A549 (cell line): ENCODE results near the gene GNLY. TPM values are rescaled to one million over a fixed set of nuclear protein-coding genes. Genes with fewer than 3 reads are reported as not detected.

Experiments
- ATAC-seq, 2 experiments: fragments of 200-7000 bp in 1 of 2; fragments of >200 bp in 1 of 2; cut with Nextera tagmentation in 1 of 2; cut with Tn5 transposase in 1 of 2; 3 replicates each; pipeline versions ENCODE4 v1.8.0 to v1.9.1; 2018 to 2020; ENCODE audit warnings: mild to moderate bottlenecking in 1 of 2, moderate library complexity in 1 of 2
- CTCF ChIA-PET: fragments of 300-600 bp; sonication (Branson Sonifier 250); formaldehyde crosslinking; extraction: SDS; loops from one replicate; lab custom pipeline; 2021; ENCODE audit warnings: antibody characterized with exemption, inconsistent platforms; lab: Yijun Ruan, JAX
- POLR2A ChIA-PET: fragments of 350-600 bp; formaldehyde crosslinking; extraction: SDS; loops from one replicate; lab custom pipeline; 2021; ENCODE audit warnings: antibody characterized with exemption, inconsistent platforms; lab: Yijun Ruan, JAX
- DNase-seq, 2 experiments: peaks; one replicate each; pipeline versions ENCODE4 v3.0.0 to v3.0.0-alpha.2; 2011 to 2016; ENCODE audit warnings: low read depth in 1 of 2, low spot score in 1 of 2
- FAIRE-seq: peaks from 2 replicates; lab custom pipeline; 2011; peaks lifted over from hg19 to GRCh38; lab: Jason Lieb, UNC
- H3K27ac ChIP-seq, 2 experiments: fragments of >200 bp; sonication (Bioruptor Twin); formaldehyde crosslinking; 3 replicates each; pipeline ENCODE4 v1.5.1; 2016 to 2017
- H3K4me1 ChIP-seq: fragments of >200 bp; sonication (Bioruptor Twin); formaldehyde crosslinking; 3 replicates; pipeline ENCODE4 v1.6.1; 2016
- H3K4me2 ChIP-seq: fragments of >200 bp; sonication (Bioruptor Twin); formaldehyde crosslinking; 3 replicates; pipeline ENCODE4 v1.6.1; 2016
- H3K4me3 ChIP-seq: fragments of >200 bp; sonication (Bioruptor Twin); formaldehyde crosslinking; 3 replicates; pipeline ENCODE4 v1.5.1; 2016
- H3K9me3 ChIP-seq: fragments of >200 bp; sonication (Bioruptor Twin); formaldehyde crosslinking; 3 replicates; pipeline ENCODE4 v1.6.1; 2016
- ATOH8 ChIP-seq: fragments of 250-450 bp; sonication (Bioruptor Pico); IDR thresholded peaks from 2 replicates; pipeline ENCODE4 v1.5.0; 2020; ENCODE audit warnings: low read depth, mild to moderate bottlenecking, moderate library complexity
- CHD2 ChIP-seq: fragments of 150-350 bp; IDR thresholded peaks from 2 replicates; pipeline ENCODE4 v1.6.1; 2014; ENCODE audit warnings: low read length; ENCODE audit not compliant: partially characterized antibody
- EHF ChIP-seq: fragments of 250-450 bp; sonication (Bioruptor Pico); IDR thresholded peaks from 2 replicates; pipeline ENCODE4 v1.5.0; 2020; ENCODE audit warnings: mild to moderate bottlenecking
- ESRRA ChIP-seq: fragments of 150-350 bp; IDR thresholded peaks from 2 replicates; pipeline ENCODE4 v1.6.1; 2014; ENCODE audit warnings: mild to moderate bottlenecking, low read length, borderline replicate concordance
- FOXS1 ChIP-seq: fragments of 250-450 bp; sonication (Bioruptor Pico); IDR thresholded peaks from 2 replicates; pipeline ENCODE4 v1.5.0; 2020; ENCODE audit warnings: mild to moderate bottlenecking, moderate library complexity
- GATA3 ChIP-seq: IDR thresholded peaks from 2 replicates; pipeline ENCODE4 v1.6.1; 2012; ENCODE audit warnings: borderline replicate concordance
- HDAC2 ChIP-seq: fragments of 200-600 bp; sonication (generic); IDR thresholded peaks from 2 replicates; pipeline ENCODE4 v1.6.1; 2016
- HOXB5 ChIP-seq: fragments of 250-450 bp; sonication (Bioruptor Pico); IDR thresholded peaks from 2 replicates; pipeline ENCODE4 v1.5.0; 2020; ENCODE audit warnings: mild to moderate bottlenecking, moderate library complexity
- JUNB ChIP-seq: fragments of >200 bp; sonication (Bioruptor Twin); formaldehyde crosslinking; IDR thresholded peaks from 2 replicates; pipeline ENCODE4 v1.6.1; 2016
- MAZ ChIP-seq: fragments of 150-350 bp; IDR thresholded peaks from 2 replicates; pipeline ENCODE4 v1.6.1; 2014; ENCODE audit warnings: antibody characterized with exemption, low read depth, low read length, borderline replicate concordance
- NFE2L2 ChIP-seq: fragments of 150-350 bp; conservative IDR thresholded peaks from 2 replicates; pipeline ENCODE4 v1.6.1; 2014; ENCODE audit warnings: low read length
- POLR2A ChIP-seq: IDR thresholded peaks from 2 replicates; pipeline ENCODE4 v1.6.1; 2012; ENCODE audit warnings: mild to moderate bottlenecking, low read length
- RCOR1 ChIP-seq: fragments of 150-350 bp; IDR thresholded peaks from 2 replicates; pipeline ENCODE4 v1.6.1; 2014; ENCODE audit warnings: antibody characterized with exemption, low read length, low read depth
- TP53 ChIP-seq: fragments of 250-450 bp; sonication (Bioruptor Pico); IDR thresholded peaks from 2 replicates; pipeline ENCODE4 v1.5.0; 2021; ENCODE audit warnings: mild to moderate bottlenecking, moderate library complexity
- USF2 ChIP-seq: fragments of 450-650 bp; IDR thresholded peaks from 2 replicates; pipeline ENCODE4 v1.6.1; 2014; ENCODE audit warnings: antibody characterized with exemption
- ZNF302 ChIP-seq: fragments of 250-450 bp; sonication (Bioruptor Pico); IDR thresholded peaks from 2 replicates; pipeline ENCODE4 v1.9.0; 2021; ENCODE audit warnings: inconsistent platforms, mild to moderate bottlenecking, moderate library complexity
- WGBS: methylation state at CpG from one replicate; pipeline ENCODE4 v1.1.6; 2017; ENCODE audit errors: missing lambda C conversion rate; 5-methylcytosine and 5-hydroxymethylcytosine counted together
- polyA plus RNA-seq, 4 experiments: library from polyadenylated mRNA; depleted of rRNA in 3 of 4; stranded (reverse); fragments of >200 nt; fragmentation: RNase III in 1 of 4; extraction: RNeasy Plus Mini Kit Qiagen cat#74134 plus additional on column Dnase treatment in 1 of 4; gene quantifications; 2 replicates in 3 of 4; 3 replicates in 1 of 4; pipeline ENCODE4 v1.2.3, GENCODE V29; 2011 to 2017
- TF ChIP-seq, protein P1 (sequence below): fragments of >200 bp; sonication (Bioruptor Twin); formaldehyde crosslinking; IDR thresholded peaks from 3 replicates; pipeline ENCODE4 v1.6.1; 2016
- TF ChIP-seq, protein P2 (sequence below): fragments of 150-350 bp; IDR thresholded peaks from 2 replicates; pipeline ENCODE4 v1.6.1; 2014; ENCODE audit warnings: low read depth, mild to moderate bottlenecking, low read length
- TF ChIP-seq, protein P3 (sequence below): fragments of 200-600 bp; sonication (generic); IDR thresholded peaks from 2 replicates; pipeline ENCODE4 v1.6.1; 2016; ENCODE audit warnings: antibody characterized with exemption, mild to moderate bottlenecking, moderate library complexity

Gene GNLY
- polyA plus RNA-seq, 2 of the 4 experiments (the other 2 are of a cell fraction): not detected

DNA sequence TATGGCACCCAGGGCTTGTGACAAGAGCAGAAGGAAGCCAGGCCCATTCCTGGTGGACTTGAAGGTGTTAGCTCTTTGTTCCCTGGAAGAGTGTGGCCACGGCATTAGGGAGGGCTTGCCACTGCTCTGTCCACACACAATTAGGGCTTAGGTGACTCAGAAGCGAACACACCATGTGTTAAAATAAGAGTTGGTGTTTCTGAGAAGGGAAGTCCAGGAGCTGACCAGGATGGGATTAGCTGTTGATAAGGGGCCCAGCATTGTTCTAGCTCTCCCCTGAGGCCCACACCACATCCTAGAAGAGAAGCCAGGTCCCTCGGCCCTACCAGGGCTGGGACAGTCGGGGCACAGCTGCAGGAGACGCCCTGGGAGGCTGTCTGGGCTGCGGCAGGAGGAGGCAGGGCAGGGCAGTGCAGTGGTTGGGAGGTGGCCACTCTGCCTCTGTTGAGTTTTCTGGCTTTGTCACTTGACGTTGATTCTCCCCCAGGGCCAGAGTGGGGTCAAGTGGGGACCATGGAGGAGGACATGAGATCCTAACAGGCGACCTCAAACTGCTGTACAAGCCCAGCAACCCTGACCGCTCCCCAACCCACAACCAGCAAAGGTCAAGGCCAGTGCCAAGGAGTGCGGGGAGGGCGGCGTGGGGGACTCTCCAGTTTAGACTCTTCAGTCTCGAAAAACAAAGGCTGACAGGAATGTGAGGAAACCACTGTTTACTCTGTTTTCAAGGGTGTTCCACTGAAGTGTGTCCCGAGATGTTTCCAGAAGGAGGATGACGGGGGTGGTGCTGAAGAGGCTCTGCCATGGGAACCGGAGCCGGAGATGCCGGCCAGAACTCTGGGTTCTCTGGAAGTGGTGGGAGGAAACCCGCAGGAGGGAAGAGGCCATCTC is 16.8 kb downstream of the GNLY start (continued):
- no peak for TF ChIP-seq NFE2L2

GRCh38 chr2:85711578-85712060 is 17.5 kb downstream of the GNLY start:
- no peak overlapping the region for H3K4me2 ChIP-seq
- ATAC-seq: no peak
- no peak for DNase-seq
- 94% methylated on average over 8 of the region's 8 CpGs for WGBS
- H3K4me3 ChIP-seq: no peak overlapping the region
- CTCF ChIA-PET: interaction anchor here (0.8 to 16.3 kb wide), 11 partner anchors 13 to 368 kb away, joined by 3 to 241 read pairs (median 8); partner anchors contain the start of gene GNLY
- no peaks in the 10 kb centered on the region for H3K9me3 ChIP-seq
- TF ChIP-seq ATOH8 (CRISPR knock-in tag): no peak
- no peak for TF ChIP-seq TP53 (CRISPR knock-in tag)
- TF ChIP-seq POLR2A: no peak; the same call in 1 of the 2 replicates
- TF ChIP-seq FOXS1 (CRISPR knock-in tag): no peak
- TF ChIP-seq, all 56 proteins: peak for 0
- peaks cover 30% of the 10 kb centered on the region for H3K4me1 ChIP-seq
- peak overlapping the region; percentile 5 to 84; a peak in 1 of 6 replicates for H3K27ac ChIP-seq
- POLR2A ChIA-PET: no interaction called here
- FAIRE-seq: no peak

- no peak for DNase-seq
- Histone ChIP-seq H3K4me1 (peaks cover 23% of the 10 kb centered on the region), H3K4me3 (no peak overlapping the region), H3K27ac (peak overlapping the region in 1 of 2 experiments; percentile 68; a peak in 1 of 6 replicates), H3K9me3 (no peaks in the 10 kb centered on the region), H3K4me2 (no peak overlapping the region)
- WGBS: 85% methylated on average over 15 of the region's 15 CpGs
- FAIRE-seq: no peak
- no peak for ATAC-seq
- CTCF ChIA-PET: interaction anchor here (0.8 to 16.3 kb wide), 15 partner anchors 10 to 367 kb away, joined by 3 to 241 read pairs (median 8); partner anchors contain the start of gene GNLY
- TF ChIP-seq JUNB: no peak
- no peak for TF ChIP-seq EHF (CRISPR knock-in tag)
- TF ChIP-seq CHD2: no peak
- TF ChIP-seq MAZ: no peak
- no peak for TF ChIP-seq RCOR1
- TF ChIP-seq USF2: no peak
- no peak for TF ChIP-seq GATA3
- TF ChIP-seq TP53 (CRISPR knock-in tag): no peak
- TF ChIP-seq, protein P1, sequence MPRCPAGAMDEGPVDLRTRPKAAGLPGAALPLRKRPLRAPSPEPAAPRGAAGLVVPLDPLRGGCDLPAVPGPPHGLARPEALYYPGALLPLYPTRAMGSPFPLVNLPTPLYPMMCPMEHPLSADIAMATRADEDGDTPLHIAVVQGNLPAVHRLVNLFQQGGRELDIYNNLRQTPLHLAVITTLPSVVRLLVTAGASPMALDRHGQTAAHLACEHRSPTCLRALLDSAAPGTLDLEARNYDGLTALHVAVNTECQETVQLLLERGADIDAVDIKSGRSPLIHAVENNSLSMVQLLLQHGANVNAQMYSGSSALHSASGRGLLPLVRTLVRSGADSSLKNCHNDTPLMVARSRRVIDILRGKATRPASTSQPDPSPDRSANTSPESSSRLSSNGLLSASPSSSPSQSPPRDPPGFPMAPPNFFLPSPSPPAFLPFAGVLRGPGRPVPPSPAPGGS: no peak
- TF ChIP-seq ESRRA: no peak
- no peak for TF ChIP-seq NFE2L2
- no peak for TF ChIP-seq ZNF302 (CRISPR knock-in tag)
- TF ChIP-seq, protein P2, sequence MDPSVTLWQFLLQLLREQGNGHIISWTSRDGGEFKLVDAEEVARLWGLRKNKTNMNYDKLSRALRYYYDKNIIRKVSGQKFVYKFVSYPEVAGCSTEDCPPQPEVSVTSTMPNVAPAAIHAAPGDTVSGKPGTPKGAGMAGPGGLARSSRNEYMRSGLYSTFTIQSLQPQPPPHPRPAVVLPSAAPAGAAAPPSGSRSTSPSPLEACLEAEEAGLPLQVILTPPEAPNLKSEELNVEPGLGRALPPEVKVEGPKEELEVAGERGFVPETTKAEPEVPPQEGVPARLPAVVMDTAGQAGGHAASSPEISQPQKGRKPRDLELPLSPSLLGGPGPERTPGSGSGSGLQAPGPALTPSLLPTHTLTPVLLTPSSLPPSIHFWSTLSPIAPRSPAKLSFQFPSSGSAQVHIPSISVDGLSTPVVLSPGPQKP: no peak
- no peak for TF ChIP-seq HDAC2
- no peak for TF ChIP-seq HOXB5 (CRISPR knock-in tag)
- TF ChIP-seq, protein P3, sequence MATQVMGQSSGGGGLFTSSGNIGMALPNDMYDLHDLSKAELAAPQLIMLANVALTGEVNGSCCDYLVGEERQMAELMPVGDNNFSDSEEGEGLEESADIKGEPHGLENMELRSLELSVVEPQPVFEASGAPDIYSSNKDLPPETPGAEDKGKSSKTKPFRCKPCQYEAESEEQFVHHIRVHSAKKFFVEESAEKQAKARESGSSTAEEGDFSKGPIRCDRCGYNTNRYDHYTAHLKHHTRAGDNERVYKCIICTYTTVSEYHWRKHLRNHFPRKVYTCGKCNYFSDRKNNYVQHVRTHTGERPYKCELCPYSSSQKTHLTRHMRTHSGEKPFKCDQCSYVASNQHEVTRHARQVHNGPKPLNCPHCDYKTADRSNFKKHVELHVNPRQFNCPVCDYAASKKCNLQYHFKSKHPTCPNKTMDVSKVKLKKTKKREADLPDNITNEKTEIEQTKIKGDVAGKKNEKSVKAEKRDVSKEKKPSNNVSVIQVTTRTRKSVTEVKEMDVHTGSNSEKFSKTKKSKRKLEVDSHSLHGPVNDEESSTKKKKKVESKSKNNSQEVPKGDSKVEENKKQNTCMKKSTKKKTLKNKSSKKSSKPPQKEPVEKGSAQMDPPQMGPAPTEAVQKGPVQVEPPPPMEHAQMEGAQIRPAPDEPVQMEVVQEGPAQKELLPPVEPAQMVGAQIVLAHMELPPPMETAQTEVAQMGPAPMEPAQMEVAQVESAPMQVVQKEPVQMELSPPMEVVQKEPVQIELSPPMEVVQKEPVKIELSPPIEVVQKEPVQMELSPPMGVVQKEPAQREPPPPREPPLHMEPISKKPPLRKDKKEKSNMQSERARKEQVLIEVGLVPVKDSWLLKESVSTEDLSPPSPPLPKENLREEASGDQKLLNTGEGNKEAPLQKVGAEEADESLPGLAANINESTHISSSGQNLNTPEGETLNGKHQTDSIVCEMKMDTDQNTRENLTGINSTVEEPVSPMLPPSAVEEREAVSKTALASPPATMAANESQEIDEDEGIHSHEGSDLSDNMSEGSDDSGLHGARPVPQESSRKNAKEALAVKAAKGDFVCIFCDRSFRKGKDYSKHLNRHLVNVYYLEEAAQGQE: no peak
- POLR2A ChIA-PET: no interaction called here
These were observed 18.2 kb downstream of the GNLY start for GRCh38 chr2:85712336-85712735.
